C4-2B (cell line): ENCODE results near the gene LYRM1.
"Not testable (repeated sequence)": the region's sequence is repeated elsewhere in the genome, so short reads cannot be mapped to it uniquely, and the experiment has no call there.

ENCODE experiments used
- H3K27ac ChIP-seq: fragments of 450-650 bp; 2 replicates; pipeline ENCODE4 v1.5.1; 2017
- CTCF ChIP-seq: fragments of 450-650 bp; conservative IDR thresholded peaks from 2 replicates; pipeline ENCODE4 v1.5.1; 2017; ENCODE audit warnings: mild to moderate bottlenecking
- ZFX ChIP-seq: fragments of 450-650 bp; IDR thresholded peaks from 2 replicates; pipeline ENCODE4 v1.6.1; 2017

The LYRM1 gene

GRCh38 chr16:20954574-20954973 is 54.0 kb downstream of the LYRM1 start:
- TF ChIP-seq ZFX (no peak), CTCF (no peak)
- no peak overlapping the region for H3K27ac ChIP-seq

DNA sequence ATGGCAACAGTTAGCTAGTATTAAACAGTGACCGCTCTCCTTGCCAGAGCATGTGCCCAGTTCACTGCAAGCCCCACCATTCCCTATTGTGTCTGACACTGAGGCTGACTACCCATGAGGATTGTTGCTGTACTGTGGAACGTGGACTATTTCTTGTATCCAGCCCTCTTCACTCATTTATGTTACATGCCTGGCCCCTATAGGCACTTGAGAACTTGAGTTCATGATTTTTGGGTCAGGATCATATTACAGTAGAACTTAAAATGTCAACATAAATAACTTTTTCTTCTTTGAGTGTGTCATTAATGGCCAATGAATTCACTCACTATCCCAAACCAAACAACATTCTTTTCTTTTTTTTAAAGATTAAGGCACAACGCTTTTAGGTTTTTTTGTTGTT is 55.7 kb downstream of the LYRM1 start:
- TF ChIP-seq CTCF, result no peak
- no peak for TF ChIP-seq ZFX
- no peak overlapping the region for H3K27ac ChIP-seq

DNA sequence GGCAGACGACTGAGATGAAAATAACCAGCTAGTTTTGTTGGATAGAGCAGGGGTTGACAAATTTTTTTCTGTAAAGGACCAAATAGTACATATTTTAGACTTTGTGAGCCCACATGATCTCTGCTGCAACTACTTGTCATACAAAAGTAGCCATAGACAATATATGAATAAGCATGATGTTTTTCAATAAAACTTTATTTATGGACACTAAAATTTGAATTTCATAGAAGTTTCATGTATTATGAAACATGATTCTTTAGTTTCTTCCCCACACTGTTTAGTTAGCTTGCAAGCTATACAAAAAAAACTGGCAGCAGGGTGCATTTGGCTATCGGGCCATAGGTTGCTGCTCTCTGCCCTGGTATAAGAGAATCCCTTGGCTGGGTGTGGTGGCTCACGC is 56.6 kb downstream of the LYRM1 start:
- TF ChIP-seq ZFX (no peak), CTCF (no peak)
- H3K27ac ChIP-seq, result no peak overlapping the region

GRCh38 chr16:20960899-20961298 is 60.3 kb downstream of the LYRM1 start:
- no peak overlapping the region for H3K27ac ChIP-seq
- TF ChIP-seq ZFX, result no peak
- no peak for TF ChIP-seq CTCF

GRCh38 chr16:20968765-20969164 is 68.2 kb downstream of the LYRM1 start:
- H3K27ac ChIP-seq, result no peak overlapping the region
- TF ChIP-seq CTCF, result no peak
- no peak for TF ChIP-seq ZFX

GRCh38 chr16:20969386-20969785 is 68.8 kb downstream of the LYRM1 start:
- TF ChIP-seq ZFX (no peak), CTCF (no peak)
- no peak overlapping the region for H3K27ac ChIP-seq

DNA sequence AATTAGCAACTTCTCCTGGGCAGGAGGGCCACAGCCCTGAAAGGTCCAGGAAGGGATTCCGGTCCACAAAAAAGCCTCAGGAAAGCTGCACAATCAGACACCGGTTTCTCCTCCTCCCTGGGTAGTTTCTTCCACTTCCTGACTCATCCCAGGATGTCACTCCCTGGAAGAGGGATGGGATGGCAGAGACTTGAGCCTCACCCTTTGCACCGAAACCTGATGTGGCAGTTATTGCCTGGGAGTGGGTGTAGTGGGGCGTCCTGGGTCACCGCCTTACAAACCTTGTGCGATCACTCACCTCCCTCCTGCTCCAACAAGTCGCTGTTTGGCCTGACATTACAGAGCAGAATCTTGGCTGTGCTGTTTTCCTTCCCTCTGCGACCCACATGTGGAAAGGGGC is 70.8 kb downstream of the LYRM1 start:
- no peak for TF ChIP-seq CTCF
- TF ChIP-seq ZFX, result no peak

GRCh38 chr16:20973201-20973600 is 72.6 kb downstream of the LYRM1 start:
- not testable (repeated sequence) for H3K27ac ChIP-seq

More for the DNA sequence above, 70.8 kb downstream of the LYRM1 start:
- no peak overlapping the region for H3K27ac ChIP-seq
